ENCODE results near the gene TSPAN14.

DNA sequence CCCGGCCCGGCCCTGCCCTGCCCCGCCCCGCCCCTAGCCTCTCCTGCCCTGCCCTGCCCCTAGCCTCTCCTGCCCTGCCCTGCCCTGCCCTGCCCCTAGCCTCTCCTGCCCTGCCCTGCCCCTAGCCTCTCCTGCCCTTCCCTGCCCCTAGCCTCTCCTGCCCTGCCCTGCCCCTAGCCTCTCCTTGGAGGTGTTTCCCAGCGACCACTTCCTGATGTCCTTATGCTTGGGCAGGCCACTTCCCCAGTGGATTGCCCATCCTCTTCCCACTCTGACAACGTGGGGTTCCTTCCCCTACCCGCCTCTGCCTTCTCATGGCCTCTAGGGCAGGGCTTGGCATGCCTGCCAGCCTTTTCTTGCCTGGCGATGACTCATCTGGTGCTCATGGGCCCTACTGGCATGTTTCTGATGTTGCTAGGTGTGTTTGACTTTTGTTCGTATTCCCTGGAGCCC, 24.6 kb upstream of the TSPAN14 start:
- TF ChIP-seq, protein P1, sequence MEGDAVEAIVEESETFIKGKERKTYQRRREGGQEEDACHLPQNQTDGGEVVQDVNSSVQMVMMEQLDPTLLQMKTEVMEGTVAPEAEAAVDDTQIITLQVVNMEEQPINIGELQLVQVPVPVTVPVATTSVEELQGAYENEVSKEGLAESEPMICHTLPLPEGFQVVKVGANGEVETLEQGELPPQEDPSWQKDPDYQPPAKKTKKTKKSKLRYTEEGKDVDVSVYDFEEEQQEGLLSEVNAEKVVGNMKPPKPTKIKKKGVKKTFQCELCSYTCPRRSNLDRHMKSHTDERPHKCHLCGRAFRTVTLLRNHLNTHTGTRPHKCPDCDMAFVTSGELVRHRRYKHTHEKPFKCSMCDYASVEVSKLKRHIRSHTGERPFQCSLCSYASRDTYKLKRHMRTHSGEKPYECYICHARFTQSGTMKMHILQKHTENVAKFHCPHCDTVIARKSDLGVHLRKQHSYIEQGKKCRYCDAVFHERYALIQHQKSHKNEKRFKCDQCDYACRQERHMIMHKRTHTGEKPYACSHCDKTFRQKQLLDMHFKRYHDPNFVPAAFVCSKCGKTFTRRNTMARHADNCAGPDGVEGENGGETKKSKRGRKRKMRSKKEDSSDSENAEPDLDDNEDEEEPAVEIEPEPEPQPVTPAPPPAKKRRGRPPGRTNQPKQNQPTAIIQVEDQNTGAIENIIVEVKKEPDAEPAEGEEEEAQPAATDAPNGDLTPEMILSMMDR (IDR thresholded peaks at IDR 0.05; ENCODE audit: low read length) = no peak
- no peak for TF ChIP-seq EZH2 (IDR thresholded peaks at IDR 0.05; ENCODE audit: borderline replicate concordance, low read length)

Data from OCI-LY1 (cell line).